Measurements from ENCODE around the gene SPOCK2. TPM values are rescaled to one million over a fixed set of nuclear protein-coding genes. Genes with fewer than 3 reads are reported as not detected.

Gene SPOCK2
- total RNA-seq, 1 donor from 2014 or later: 9.6 TPM

GRCh38 chr10:72010234-72010973, 77.9 kb downstream of the SPOCK2 start:
- intact Hi-C loops (cut with DNase I): no loop called here
- no peak for ATAC-seq (ENCODE audit: poor library complexity)
- no peak for DNase-seq

- DNase-seq (peak; percentile 89), ATAC-seq (ENCODE audit: poor library complexity) (peak; percentile 78)
- intact Hi-C loops (cut with DNase I): no loop called here
These were observed 78.8 kb downstream of the SPOCK2 start for GRCh38 chr10:72009425-72010081.

DNA sequence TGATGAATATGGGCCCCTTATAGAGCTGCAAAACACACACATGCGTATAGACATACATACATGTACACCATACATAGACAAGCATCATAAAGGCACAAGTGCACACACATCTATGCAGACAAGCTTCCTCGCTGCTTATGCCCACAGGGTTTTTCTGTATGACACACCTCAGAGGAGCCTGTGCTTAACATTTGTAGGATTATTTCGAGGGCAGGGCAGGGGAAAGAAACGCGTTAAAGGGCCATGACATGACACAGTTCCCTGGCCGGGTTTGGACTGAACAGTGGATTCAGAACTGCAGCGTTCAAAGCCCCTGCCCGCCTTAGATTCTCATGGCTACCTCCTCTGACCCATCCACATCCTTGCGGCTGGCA, 79.3 kb downstream of the SPOCK2 start:
- DNase-seq: no peak
- intact Hi-C loops (cut with DNase I): no loop called here
- ATAC-seq (ENCODE audit: poor library complexity): no peak

Other genes starting within 250 kb of the SPOCK2 start
- gene PSAP, start 237.3 kb downstream of the SPOCK2 start, total RNA-seq: 1,816 TPM
- gene CHST3, start 124.2 kb downstream of the SPOCK2 start, total RNA-seq: 15.4 TPM
- 242 TPM for gene ANAPC16, start 127.5 kb upstream of the SPOCK2 start, total RNA-seq
- 32.0 TPM for gene ASCC1, start 127.7 kb upstream of the SPOCK2 start, total RNA-seq
- gene DDIT4, start 185.4 kb upstream of the SPOCK2 start, total RNA-seq: 54.8 TPM